HepG2 (cell line): ENCODE data around the gene PCSK6. TPM values are rescaled to one million over a fixed set of nuclear protein-coding genes. Genes with fewer than 3 reads are reported as not detected.

Experiments
- ATF4 ChIP-seq, 2 experiments: fragments of 450-650 bp in 1 of 2; sonication (generic) in 1 of 2; formaldehyde crosslinking; IDR thresholded peaks; 2 replicates each; pipeline versions ENCODE4 v1.5.0 to v1.8.0; 2020 to 2022; ENCODE audit warnings: mild to moderate bottlenecking in 1 of 2, missing genetic modification reagents in 1 of 2
- FOXC1 ChIP-seq: sonication (generic); formaldehyde crosslinking; IDR thresholded peaks from 2 replicates; pipeline ENCODE4 v1.8.0; 2022; ENCODE audit warnings: mild to moderate bottlenecking, missing genetic modification reagents, borderline replicate concordance
- HNRNPUL1 ChIP-seq: fragments of 200-400 bp; formaldehyde crosslinking; IDR thresholded peaks from 2 replicates; pipeline ENCODE4 v1.6.1; 2017; ENCODE audit warnings: low read depth, mild to moderate bottlenecking, low read length, moderate library complexity
- MZF1 ChIP-seq: sonication (generic); formaldehyde crosslinking; IDR thresholded peaks from 2 replicates; pipeline ENCODE4 v1.8.1; 2023; ENCODE audit warnings: mild to moderate bottlenecking, missing genetic modification reagents, borderline replicate concordance
- NFIB ChIP-seq: sonication (generic); formaldehyde crosslinking; IDR thresholded peaks from 2 replicates; pipeline ENCODE4 v1.9.0; 2021; ENCODE audit warnings: missing genetic modification reagents, mild to moderate bottlenecking, borderline replicate concordance
- PHF21A ChIP-seq: sonication (generic); formaldehyde crosslinking; IDR thresholded peaks from 2 replicates; pipeline ENCODE4 v1.5.0; 2020; ENCODE audit warnings: mild to moderate bottlenecking, missing genetic modification reagents
- POLR2A ChIP-seq, 2 experiments: IDR thresholded peaks; 2 replicates each; pipeline ENCODE4 v1.6.1; 2011; ENCODE audit warnings: low read depth in 2 of 2, low read length in 2 of 2, mild to moderate bottlenecking in 1 of 2, moderate library complexity in 1 of 2; ENCODE audit not compliant: insufficient read depth in 1 of 2
- ZMYM4 ChIP-seq: sonication (generic); formaldehyde crosslinking; IDR thresholded peaks from 2 replicates; pipeline ENCODE4 v1.8.1; 2023; ENCODE audit warnings: mild to moderate bottlenecking, missing genetic modification reagents
- ZNF335 ChIP-seq: sonication (generic); formaldehyde crosslinking; IDR thresholded peaks from 2 replicates; pipeline ENCODE4 v1.4.0; 2020; ENCODE audit warnings: missing genetic modification reagents
- ZNF362 ChIP-seq: sonication (generic); formaldehyde crosslinking; IDR thresholded peaks from 2 replicates; pipeline ENCODE4 v1.4.0; 2020; ENCODE audit warnings: missing genetic modification reagents, mild to moderate bottlenecking, borderline replicate concordance
- ZNF407 ChIP-seq: sonication (generic); formaldehyde crosslinking; IDR thresholded peaks from one replicate; pipeline ENCODE4 v1.5.1; 2020; ENCODE audit warnings: mild to moderate bottlenecking, missing genetic modification reagents; ENCODE audit errors: not compliant biosample characterization
- ZNF530 ChIP-seq: sonication (generic); formaldehyde crosslinking; IDR thresholded peaks from 2 replicates; pipeline ENCODE4 v1.5.0; 2020; ENCODE audit warnings: low read depth, mild to moderate bottlenecking, missing genetic modification reagents
- ZNF546 ChIP-seq: sonication (generic); formaldehyde crosslinking; conservative IDR thresholded peaks from 2 replicates; pipeline ENCODE4 v1.8.1; 2023; ENCODE audit warnings: mild to moderate bottlenecking, missing genetic modification reagents
- polyA plus RNA-seq, 8 experiments: library from polyadenylated mRNA; depleted of rRNA in 3 of 8; stranded (reverse) in 7 of 8; unstranded in 1 of 8; fragments of >200 nt; fragmentation: Illumina TruSeq in 4 of 8; extraction: Trizol in 4 of 8; gene quantifications; 2 replicates each; pipeline versions ENCODE4 v1.2.1 to v1.2.3, GENCODE V29; 2011 to 2016; ENCODE audit warnings: low read depth in 4 of 8, missing spikeins in 1 of 8, mixed read lengths in 1 of 8; ENCODE audit not compliant: insufficient read depth in 1 of 8
- total RNA-seq, 5 experiments: library from RNA; depleted of rRNA; stranded (reverse); fragments of >200 nt; fragmentation: Illumina TruSeq; extraction: Trizol; gene quantifications; 2 replicates each; pipeline ENCODE4 v1.2.3, GENCODE V29; 2016; ENCODE audit warnings: low read depth in 1 of 5
- TF ChIP-seq, protein P1 (sequence below): sonication (generic); formaldehyde crosslinking; IDR thresholded peaks from 2 replicates; pipeline ENCODE4 v1.9.0; 2021; ENCODE audit warnings: missing genetic modification reagents, borderline replicate concordance

PCSK6 gene
- total and polyA plus RNA-seq, 2 of the 13 experiments (the other 11 are each of a cell fraction or from before 2014, with no cell fraction given), result 56.5 to 155 TPM

DNA sequence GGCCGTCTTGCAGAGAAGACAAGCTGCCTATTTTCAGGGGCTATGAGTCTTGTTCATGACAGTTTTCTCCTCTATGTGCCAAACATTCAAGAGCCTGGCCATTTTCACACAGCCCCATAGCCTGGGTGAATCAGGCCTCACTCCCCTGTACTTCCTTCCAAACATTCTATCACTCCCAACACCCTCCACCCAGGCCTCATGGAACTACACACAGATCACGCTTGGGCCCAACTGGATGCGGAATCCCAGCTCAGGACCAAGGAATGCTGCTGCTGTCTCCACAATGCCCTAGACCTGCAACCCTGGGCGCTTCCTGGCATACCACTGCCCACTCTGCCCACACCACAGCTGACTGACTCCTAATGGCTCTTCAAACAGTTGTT lies 39.4 kb upstream of the PCSK6 start (continued):
- TF ChIP-seq, protein P1, sequence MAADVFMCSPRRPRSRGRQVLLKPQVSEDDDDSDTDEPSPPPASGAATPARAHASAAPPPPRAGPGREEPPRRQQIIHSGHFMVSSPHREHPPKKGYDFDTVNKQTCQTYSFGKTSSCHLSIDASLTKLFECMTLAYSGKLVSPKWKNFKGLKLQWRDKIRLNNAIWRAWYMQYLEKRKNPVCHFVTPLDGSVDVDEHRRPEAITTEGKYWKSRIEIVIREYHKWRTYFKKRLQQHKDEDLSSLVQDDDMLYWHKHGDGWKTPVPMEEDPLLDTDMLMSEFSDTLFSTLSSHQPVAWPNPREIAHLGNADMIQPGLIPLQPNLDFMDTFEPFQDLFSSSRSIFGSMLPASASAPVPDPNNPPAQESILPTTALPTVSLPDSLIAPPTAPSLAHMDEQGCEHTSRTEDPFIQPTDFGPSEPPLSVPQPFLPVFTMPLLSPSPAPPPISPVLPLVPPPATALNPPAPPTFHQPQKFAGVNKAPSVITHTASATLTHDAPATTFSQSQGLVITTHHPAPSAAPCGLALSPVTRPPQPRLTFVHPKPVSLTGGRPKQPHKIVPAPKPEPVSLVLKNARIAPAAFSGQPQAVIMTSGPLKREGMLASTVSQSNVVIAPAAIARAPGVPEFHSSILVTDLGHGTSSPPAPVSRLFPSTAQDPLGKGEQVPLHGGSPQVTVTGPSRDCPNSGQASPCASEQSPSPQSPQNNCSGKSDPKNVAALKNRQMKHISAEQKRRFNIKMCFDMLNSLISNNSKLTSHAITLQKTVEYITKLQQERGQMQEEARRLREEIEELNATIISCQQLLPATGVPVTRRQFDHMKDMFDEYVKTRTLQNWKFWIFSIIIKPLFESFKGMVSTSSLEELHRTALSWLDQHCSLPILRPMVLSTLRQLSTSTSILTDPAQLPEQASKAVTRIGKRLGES (CRISPR knock-in tag), result no peak
- 0 out of 2 replicates have a peak, but pooled peaks have one; percentile 51 for TF ChIP-seq MZF1 (CRISPR knock-in tag)
- no peak for TF ChIP-seq ZMYM4 (CRISPR knock-in tag)
- TF ChIP-seq ATF4 (CRISPR knock-in tag; IDR thresholded peaks at IDR 0.05), result no peak
- TF ChIP-seq HNRNPUL1, result no peak
- TF ChIP-seq FOXC1 (CRISPR knock-in tag), result 0 out of 2 replicates have a peak, but pooled peaks have one; percentile 12
- no peak for TF ChIP-seq ZNF530
- TF ChIP-seq ZNF335, result no peak
- no peak for TF ChIP-seq POLR2A (IDR thresholded peaks at IDR 0.05; ENCODE audit: insufficient read depth in 1 of 2, low read depth in 2 of 2, low read length in 2 of 2)
- TF ChIP-seq ZNF546, result no peak
- TF ChIP-seq NFIB (CRISPR knock-in tag), result no peak
- no peak for TF ChIP-seq PHF21A (CRISPR knock-in tag)
- no peak for TF ChIP-seq ZNF362 (CRISPR knock-in tag)
- TF ChIP-seq ZNF407 (CRISPR knock-in tag), result no peak
